GM12878 (cell line): ENCODE data around the gene MRPL49. TPM values are rescaled to one million over a fixed set of nuclear protein-coding genes. Genes with fewer than 3 reads are reported as not detected.

Experiments used
- ATAC-seq: fragments of 200-7000 bp; cut with Tn5 transposase; 3 replicates; pipeline ENCODE4 v1.9.1; 2020; ENCODE audit warnings: mild to moderate bottlenecking, moderate library complexity
- BruUV-seq: library from RNA; stranded (reverse); fragments of 400-500 nt; replicated peaks from 2 replicates; lab custom pipeline; 2021; lab: Mats Ljungman, UMichigan
- CTCF ChIA-PET: fragments of 300-600 bp; sonication (Branson Sonifier 250); formaldehyde crosslinking; extraction: SDS; loops from one replicate; lab custom pipeline; 2021; ENCODE audit warnings: inconsistent platforms; lab: Yijun Ruan, JAX
- POLR2A ChIA-PET: fragments of 350-600 bp; formaldehyde crosslinking; extraction: SDS; loops from one replicate; lab custom pipeline; 2021; ENCODE audit warnings: inconsistent platforms; lab: Charles Lee
- RAD21 ChIA-PET: fragments of 300-600 bp; sonication (Branson Sonifier 250); formaldehyde crosslinking; loops from one replicate; lab custom pipeline; 2023; ENCODE audit warnings: antibody characterized with exemption; ENCODE audit not compliant: unreplicated experiment; lab: Charles Lee
- SMC1A ChIA-PET: fragments of 300-600 bp; sonication (Branson Sonifier 250); formaldehyde crosslinking; loops from one replicate; lab custom pipeline; 2023; ENCODE audit not compliant: unreplicated experiment, uncharacterized antibody; lab: Charles Lee
- DNase-seq: peaks from one replicate; pipeline ENCODE4 v3.0.0-alpha.2; 2011; ENCODE audit warnings: low read depth, low spot score
- FAIRE-seq: peaks from 3 replicates; lab custom pipeline; 2011; peaks lifted over from hg19 to GRCh38; lab: Jason Lieb, UNC
- H2AFZ ChIP-seq: 2 replicates; pipeline ENCODE4 v1.6.0; 2011; ENCODE audit warnings: low read depth, low read length, control low read depth; ENCODE audit not compliant: control insufficient read depth
- H3K27ac ChIP-seq: 2 replicates; pipeline ENCODE4 v1.5.1; 2011; ENCODE audit warnings: control low read depth; ENCODE audit not compliant: control insufficient read depth, insufficient read depth
- H3K27me3 ChIP-seq, 2 experiments: replicated peaks in 1 of 2; 2 replicates each; pipeline versions ENCODE4 v1.6.0 to v1.6.1; 2011; ENCODE audit warnings: low read length in 1 of 2; ENCODE audit not compliant: control insufficient read depth in 2 of 2, insufficient read depth in 2 of 2
- H3K36me3 ChIP-seq, 2 experiments: 2 replicates each; pipeline ENCODE4 v1.5.1; 2011; ENCODE audit warnings: low read length in 1 of 2; ENCODE audit not compliant: control insufficient read depth in 2 of 2, insufficient read depth in 2 of 2
- H3K4me1 ChIP-seq: 2 replicates; pipeline ENCODE4 v1.6.1; 2011; ENCODE audit warnings: mild to moderate bottlenecking, low read length, moderate library complexity, mixed read lengths; ENCODE audit not compliant: control insufficient read depth, insufficient read depth
- H3K4me2 ChIP-seq: 2 replicates; pipeline ENCODE4 v1.6.0; 2011; ENCODE audit warnings: control low read depth; ENCODE audit not compliant: control insufficient read depth, insufficient read depth
- H3K4me3 ChIP-seq: fragments of 200-600 bp; sonication (generic); 2 replicates; pipeline ENCODE4 v1.5.1; 2016
- H3K79me2 ChIP-seq: 2 replicates; pipeline ENCODE4 v1.6.0; 2011; ENCODE audit warnings: low read length; ENCODE audit not compliant: control insufficient read depth, insufficient read depth
- H3K9ac ChIP-seq: 2 replicates; pipeline ENCODE4 v1.8.0; 2011; ENCODE audit warnings: low read length, control low read depth, mixed read lengths; ENCODE audit not compliant: control insufficient read depth, insufficient read depth
- H3K9me3 ChIP-seq: replicated peaks from 3 replicates; pipeline ENCODE4 v1.5.1; 2011; ENCODE audit warnings: mild to moderate bottlenecking, low read length; ENCODE audit not compliant: control insufficient read depth, insufficient read depth
- H4K20me1 ChIP-seq: 2 replicates; pipeline ENCODE4 v1.6.0; 2011; ENCODE audit not compliant: control insufficient read depth, insufficient read depth
- CHD2 ChIP-seq: IDR thresholded peaks from 2 replicates; pipeline ENCODE4 v1.6.1; 2011; ENCODE audit warnings: low read depth, low read length, improper control_type of control experiment, borderline replicate concordance
- HDGF ChIP-seq: fragments of 450-650 bp; IDR thresholded peaks from 2 replicates; pipeline ENCODE4 v1.6.1; 2016; ENCODE audit warnings: antibody characterized with exemption
- MXI1 ChIP-seq: fragments of 150-350 bp; IDR thresholded peaks from 2 replicates; pipeline ENCODE4 v1.6.1; 2011; ENCODE audit warnings: low read depth, mild to moderate bottlenecking, inconsistent platforms, low read length, improper control_type of control experiment
- NR2C1 ChIP-seq: fragments of 450-650 bp; IDR thresholded peaks from 2 replicates; pipeline ENCODE4 v1.6.1; 2017; ENCODE audit warnings: antibody characterized with exemption, mild to moderate bottlenecking, moderate library complexity
- WGBS: methylation state at CpG from one replicate; pipeline ENCODE4 v1.1.6; 2016; ENCODE audit warnings: low lambda C conversion rate; ENCODE audit not compliant: insufficient replicate concordance, insufficient coverage; ENCODE audit errors: missing lambda C conversion rate; 5-methylcytosine and 5-hydroxymethylcytosine counted together
- in situ Hi-C: fragments of 300-500 bp; cut with MboI; formaldehyde crosslinking; loops from 9 replicates; pipeline ENCODE4 v1.14.3; 2018; ENCODE audit warnings: mixed read lengths
- intact Hi-C: fragments of 100-400 bp; cut with micrococcal nuclease; formaldehyde crosslinking; loops from one replicate; pipeline ENCODE4 v1.14.2; 2022; ENCODE audit not compliant: unreplicated experiment
- polyA plus RNA-seq, 11 experiments: library from polyadenylated mRNA; depleted of rRNA in 4 of 11; unstranded in 6 of 11; stranded (reverse) in 5 of 11; fragments of >200 nt; fragmentation: Nextera tagmentation in 4 of 11; fragmentation: Illumina TruSeq in 1 of 11; extraction: Ambion mirVana in 4 of 11; extraction: Trizol in 1 of 11; gene quantifications; 1 replicate in 1 of 11; 2 replicates in 10 of 11; pipeline versions ENCODE4 v1.2.1 to v1.2.3, GENCODE V29; 2011 to 2016; ENCODE audit warnings: inconsistent platforms in 2 of 11, missing spikeins in 2 of 11, low read depth in 1 of 11
- total RNA-seq, 4 experiments: library from RNA; depleted of rRNA in 3 of 4; stranded (reverse); fragments of >200 nt in 3 of 4; fragmentation: Illumina TruSeq in 1 of 4; extraction: Trizol in 1 of 4; gene quantifications; 2 replicates each; pipeline versions ENCODE4 v1.2.1 to v1.2.3, GENCODE V29; 2013 to 2021

MRPL49 gene
- total and polyA plus RNA-seq, 10 of the 15 experiments (the other 5 are each of a cell fraction or from before 2014, with no cell fraction given), result 42.0 to 116 (median 71.7) TPM

- H3K4me3 ChIP-seq, result no peak overlapping the region
- CTCF ChIA-PET, result interaction anchor here (0.6 to 6.3 kb wide), 39 partner anchors 8 to 794 kb away, joined by 3 to 93 read pairs (median 4); partner anchors contain the start of genes ARL2, BATF2, CAPN1 and CDC42BPG
- SMC1A ChIA-PET, result interaction anchor here (0.6 to 3.1 kb wide), 10 partner anchors 10 to 263 kb away, joined by 3 to 27 read pairs (median 5); partner anchors contain the start of genes CAPN1, FAU and MRPL49
- FAIRE-seq, result no peak
- peak overlapping the region; percentile 95 for H3K4me2 ChIP-seq
- RAD21 ChIA-PET, result interaction anchor here (0.6 to 3.8 kb wide), 18 partner anchors 11 to 264 kb away, joined by 3 to 59 read pairs (median 5); partner anchors contain the start of genes ARL2, CAPN1, CDC42EP2 and FAU
- TF ChIP-seq HDGF (0 out of 2 replicates have a peak, but pooled peaks have one; percentile 58), NR2C1 (no peak), MXI1 (0 out of 2 replicates have a peak, but pooled peaks have one; percentile 48), CHD2 (0 out of 2 replicates have a peak, but pooled peaks have one; percentile 20)
- H3K9ac ChIP-seq, result no peak overlapping the region
- no peaks in the 10 kb centered on the region for H3K27me3 ChIP-seq
- no peak for DNase-seq
- peaks cover 7% of the 10 kb centered on the region for H3K79me2 ChIP-seq
- no TSS peak for BruUV-seq
- no peak overlapping the region for H2AFZ ChIP-seq
- POLR2A ChIA-PET, result interaction anchor here (0.6 to 2.7 kb wide), 14 partner anchors 10 to 332 kb away, joined by 3 to 31 read pairs (median 4); partner anchors contain the start of genes ARL2, CAPN1, FAU and MRPL49
- 74% methylated on average over 28 of the region's 31 CpGs for WGBS
- peaks cover 19% of the 10 kb centered on the region for H3K4me1 ChIP-seq
- no peaks in the 10 kb centered on the region; the same call in 1 of the 2 replicates for H4K20me1 ChIP-seq
- H3K36me3 ChIP-seq, result peaks cover 8 to 16% of the 10 kb centered on the region in 2 experiments; a peak in 3 of 4 replicates
- ATAC-seq, result no peak
- H3K9me3 ChIP-seq, result no peaks in the 10 kb centered on the region
- in situ Hi-C loops (no loop called here), intact Hi-C loops (loop anchor here (5.0 to 10.0 kb wide), 4 partner anchors 71 to 336 kb away; partner anchors contain the start of genes ATG2A, CAPN1, DPF2 and SF1)
- H3K27ac ChIP-seq, result no peak overlapping the region
These were observed 10.9 kb upstream of the MRPL49 start for GRCh38 chr11:65111159-65111743.
